ENCODE results near the gene ASPDH.

Gene ASPDH

GRCh38 chr19:50514346-50515167 is 844 bp upstream of the ASPDH start:
- DNase-seq (ENCODE audit: low read depth in 2 of 2), result no peak

- no peak for DNase-seq (ENCODE audit: low read depth in 2 of 2)
Observed at GRCh38 chr19:50512999-50513745, 541 bp downstream of the ASPDH start.

DNA sequence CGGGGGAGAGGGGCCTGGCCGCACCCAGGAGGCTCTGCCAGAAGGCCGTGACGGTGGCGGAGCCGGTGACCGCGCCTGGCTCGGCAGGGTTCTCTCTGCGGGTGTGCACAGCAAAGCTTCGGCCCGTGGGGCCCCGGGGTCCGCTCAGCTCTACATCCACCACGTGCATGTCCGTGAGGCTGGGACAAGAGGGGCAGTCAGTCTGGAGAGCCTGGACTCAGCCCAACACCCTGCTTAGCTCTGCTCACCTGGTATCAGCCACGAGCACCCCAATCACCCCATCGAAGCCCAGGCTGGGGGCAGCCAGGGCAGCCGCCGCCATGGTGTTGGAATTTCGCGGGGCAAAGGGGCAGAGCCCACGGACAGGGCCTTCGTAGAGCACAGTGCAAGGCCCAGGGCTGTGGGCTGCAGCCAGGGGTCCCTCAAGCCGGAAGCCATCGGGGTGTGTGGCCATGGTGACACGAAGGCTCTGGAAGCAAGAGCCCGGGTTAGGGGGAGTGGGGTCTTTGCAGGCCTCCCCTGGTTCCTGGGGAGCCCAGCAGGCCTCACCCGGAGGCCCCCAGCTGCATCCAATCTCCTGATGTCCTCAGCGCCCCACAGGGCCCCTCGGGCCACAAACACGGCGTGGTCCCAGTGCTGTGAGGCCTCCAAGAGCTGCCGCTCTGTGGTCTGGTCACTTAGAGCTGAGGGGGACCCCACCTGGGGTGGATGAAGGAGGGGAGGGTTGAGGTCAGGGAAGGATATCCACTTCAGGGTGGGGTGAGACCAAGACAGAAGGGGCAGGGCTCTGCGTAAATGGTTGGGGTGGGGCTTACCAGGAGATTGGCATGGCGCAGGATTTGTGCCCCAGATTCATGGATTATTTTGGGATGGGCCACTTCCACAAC is 1.4 kb downstream of the ASPDH start:
- no peak for DNase-seq (ENCODE audit: low read depth in 2 of 2)

- DNase-seq (ENCODE audit: low read depth in 2 of 2), result peak; percentile 94 to 96
Observed at GRCh38 chr19:50511069-50511822, 2.5 kb downstream of the ASPDH start, which contains the start of gene JOSD2. Gene JOSD2 (minus strand): TSS chr19:50511191. CDS start chr19:50510431, 760 bp downstream.

- DNase-seq (ENCODE audit: low read depth in 2 of 2), result no peak
Observed at GRCh38 chr19:50510700-50511068, 3.0 kb downstream of the ASPDH start.

GRCh38 chr19:50510121-50510670 is 3.5 kb downstream of the ASPDH start:
- DNase-seq (ENCODE audit: low read depth in 2 of 2), result no peak

DNA sequence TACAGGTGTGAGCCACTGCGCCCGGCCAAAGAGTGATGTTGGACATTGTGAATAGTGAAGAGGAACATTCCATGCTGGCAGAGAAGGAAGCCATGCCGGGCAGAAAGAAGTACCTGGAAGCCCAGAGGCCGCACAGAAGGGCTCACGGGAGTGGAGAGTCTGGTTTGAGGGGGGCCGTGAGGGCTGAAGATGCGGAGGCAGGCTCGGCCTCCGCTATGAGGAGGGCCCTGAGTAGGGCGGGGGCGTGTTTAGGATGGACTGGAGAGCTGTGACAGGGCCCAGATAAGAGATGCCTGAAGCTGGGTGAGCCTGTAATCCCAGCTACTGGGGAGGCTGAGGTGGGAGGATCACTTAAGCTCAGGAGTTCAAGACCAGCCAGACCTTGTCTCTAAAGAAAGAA is 4.3 kb downstream of the ASPDH start:
- no peak for DNase-seq (ENCODE audit: low read depth in 2 of 2)

GRCh38 chr19:50508843-50509190 is 4.9 kb downstream of the ASPDH start:
- no peak for DNase-seq (ENCODE audit: low read depth in 2 of 2)

- DNase-seq (ENCODE audit: low read depth in 2 of 2), result no peak
Observed at GRCh38 chr19:50507376-50507775, 6.3 kb downstream of the ASPDH start.

GRCh38 chr19:50506700-50507099 is 7.0 kb downstream of the ASPDH start:
- DNase-seq (ENCODE audit: low read depth in 2 of 2), result no peak

GRCh38 chr19:50505856-50506611 is 7.7 kb downstream of the ASPDH start:
- no peak for DNase-seq (ENCODE audit: low read depth in 2 of 2)

DNA sequence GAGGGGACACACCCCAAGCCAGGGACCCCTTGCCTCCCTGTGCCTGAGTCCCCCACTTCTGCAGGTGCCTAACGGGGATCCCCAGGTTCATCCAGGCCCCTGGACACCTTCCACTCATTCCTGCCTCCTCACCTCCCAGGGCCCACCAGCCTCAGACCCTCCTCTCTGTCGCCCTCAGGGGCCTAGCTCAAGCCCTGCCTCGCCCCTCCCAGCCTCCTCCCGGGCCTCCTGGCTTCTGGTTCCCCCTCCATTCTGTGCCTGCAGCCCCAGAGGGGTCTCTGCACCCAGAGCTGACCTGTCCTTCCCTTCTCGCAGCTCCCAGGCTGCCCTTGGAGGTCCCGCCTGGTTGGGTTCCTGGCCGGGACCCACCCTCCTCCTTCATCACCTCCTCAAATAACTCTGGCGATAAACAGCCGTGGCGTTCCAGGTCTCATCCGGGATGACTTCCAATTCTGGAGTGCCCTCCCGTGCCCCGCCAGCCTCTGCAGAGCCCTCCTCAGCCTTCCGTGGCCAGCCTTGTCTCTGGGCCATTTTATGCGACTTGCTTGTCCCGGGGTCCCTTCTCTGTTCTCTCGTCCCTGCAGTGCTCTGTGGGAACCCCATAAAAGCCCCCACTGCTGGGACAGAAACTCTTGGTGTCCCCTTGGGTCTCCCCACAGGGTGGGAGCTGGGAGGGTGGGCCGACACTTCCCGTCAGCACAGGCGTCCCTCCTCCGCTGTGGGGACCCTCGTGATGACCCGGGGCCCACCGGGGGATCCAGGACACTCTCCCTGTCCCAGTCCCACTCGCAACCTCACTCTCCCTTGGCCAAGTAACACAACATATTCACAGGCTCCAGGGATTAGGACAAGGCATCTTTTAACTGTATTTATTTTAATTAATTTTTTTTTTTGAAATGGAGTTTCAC is 11.9 kb downstream of the ASPDH start:
- DNase-seq (ENCODE audit: low read depth in 2 of 2), result no peak

DNA sequence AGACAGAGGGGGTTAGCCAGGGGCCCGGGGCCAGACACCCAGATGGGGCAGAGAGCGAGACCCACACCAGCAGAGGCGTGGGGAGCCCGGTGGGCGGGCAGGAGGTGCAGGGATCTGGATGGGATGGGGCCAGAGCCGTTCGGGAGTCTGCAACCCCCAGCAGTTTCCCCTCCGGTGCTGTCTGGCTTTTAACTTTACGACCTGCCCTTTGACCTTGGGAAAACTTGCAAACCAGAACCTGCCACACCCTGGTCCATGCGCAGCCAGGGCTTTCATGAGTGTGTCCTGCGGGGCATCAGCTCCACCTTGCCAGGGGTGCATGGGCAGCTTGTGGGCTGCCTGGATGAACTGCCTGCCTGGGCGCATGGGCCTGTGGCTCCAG is 12.5 kb downstream of the ASPDH start:
- DNase-seq (ENCODE audit: low read depth in 2 of 2), result no peak

DNA sequence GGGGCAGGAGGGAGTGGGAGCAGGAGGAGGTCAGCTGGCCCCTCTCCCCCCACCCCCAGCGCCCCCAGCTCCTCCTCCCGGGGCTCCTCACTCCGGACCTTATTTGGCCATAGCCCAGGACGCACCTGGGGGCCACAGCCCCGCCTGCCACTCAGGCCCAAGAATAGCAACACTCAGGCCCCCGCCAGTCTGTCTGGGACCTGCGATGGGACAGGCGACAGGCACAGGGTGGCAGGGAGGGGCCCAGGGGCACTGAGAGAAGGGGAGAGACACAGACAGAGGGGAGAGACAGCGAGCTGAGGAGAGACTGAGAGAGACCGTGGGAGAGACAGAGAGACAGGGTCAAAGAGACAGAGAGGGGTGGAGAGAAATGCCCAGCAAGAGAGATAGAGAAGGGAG is 13.0 kb downstream of the ASPDH start:
- DNase-seq (ENCODE audit: low read depth in 2 of 2), result no peak

DNA sequence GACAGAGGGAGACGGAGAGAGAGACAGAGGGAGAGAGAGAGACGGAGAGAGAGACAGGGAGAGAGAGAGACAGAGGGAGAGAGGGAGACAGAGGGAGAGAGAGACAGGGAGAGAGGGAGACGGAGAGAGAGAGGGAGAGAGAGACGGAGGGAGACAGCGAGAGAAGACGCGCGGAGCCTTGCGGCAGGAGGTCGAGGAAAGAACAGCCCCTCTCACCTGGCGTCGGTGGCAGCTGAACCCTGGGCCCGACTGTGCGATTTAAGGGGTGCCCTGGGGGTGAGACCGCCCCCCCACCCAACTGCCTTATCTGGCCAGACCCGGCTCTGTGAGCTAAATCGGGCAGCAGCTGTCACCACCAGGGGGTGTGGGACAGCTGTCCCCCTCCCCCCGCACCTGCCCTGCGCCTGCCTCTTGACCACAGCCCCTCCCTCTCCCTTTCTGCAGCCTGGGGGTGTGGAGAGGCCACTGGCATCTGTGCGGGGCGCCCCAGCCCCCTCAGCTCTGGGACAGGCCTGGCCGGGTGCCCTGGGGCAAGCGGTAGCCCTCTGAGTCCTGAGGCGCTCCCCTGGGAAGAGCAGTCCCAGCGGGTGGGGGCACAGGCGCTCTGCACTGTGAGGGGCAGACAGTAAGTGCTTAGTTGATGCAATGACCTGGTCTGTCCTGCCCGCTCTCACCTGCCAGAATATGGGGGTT is 13.5 kb downstream of the ASPDH start:
- DNase-seq (ENCODE audit: low read depth in 2 of 2), result no peak

DNA sequence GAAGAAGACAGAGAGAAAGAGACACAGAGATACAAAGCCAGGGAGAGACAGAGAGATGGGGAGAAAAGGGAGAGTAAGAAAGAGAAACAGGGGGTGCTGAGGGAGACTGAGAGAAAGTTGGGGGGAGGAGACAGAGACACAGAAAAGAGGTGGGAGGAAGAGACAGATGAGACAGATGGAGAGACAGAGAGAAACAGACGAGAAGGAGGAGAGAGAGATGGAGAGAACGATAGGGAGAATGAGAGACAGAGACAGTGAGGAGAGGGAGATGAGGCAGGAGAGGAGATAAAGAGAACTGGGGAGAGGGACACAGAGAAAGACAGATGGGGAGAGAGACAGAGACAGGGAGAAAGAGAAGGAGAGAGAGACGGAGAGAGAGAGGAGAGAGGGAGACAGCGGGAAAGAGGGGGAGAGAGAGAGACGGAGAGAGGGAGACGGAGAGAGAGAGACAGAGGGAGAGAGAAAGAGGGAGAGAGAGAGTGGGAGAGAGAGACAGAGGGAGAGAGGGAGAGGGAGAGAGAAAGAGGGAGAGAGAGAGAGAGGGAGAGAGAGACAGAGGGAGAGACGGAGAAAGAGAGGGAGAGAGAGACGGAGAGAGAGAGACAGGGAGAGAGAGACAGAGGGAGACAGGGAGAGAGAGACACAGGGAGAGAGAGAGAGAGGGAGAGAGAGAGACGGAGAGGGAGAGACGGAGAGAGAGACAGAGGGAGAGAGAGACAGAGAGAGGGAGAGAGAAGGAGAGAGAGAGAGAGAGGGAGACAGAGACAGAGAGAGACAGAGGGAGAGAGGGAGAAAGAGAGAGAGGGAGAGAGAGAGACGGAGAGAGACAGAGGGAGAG is 15.3 kb downstream of the ASPDH start:
- DNase-seq (ENCODE audit: low read depth in 2 of 2), result no peak

DNA sequence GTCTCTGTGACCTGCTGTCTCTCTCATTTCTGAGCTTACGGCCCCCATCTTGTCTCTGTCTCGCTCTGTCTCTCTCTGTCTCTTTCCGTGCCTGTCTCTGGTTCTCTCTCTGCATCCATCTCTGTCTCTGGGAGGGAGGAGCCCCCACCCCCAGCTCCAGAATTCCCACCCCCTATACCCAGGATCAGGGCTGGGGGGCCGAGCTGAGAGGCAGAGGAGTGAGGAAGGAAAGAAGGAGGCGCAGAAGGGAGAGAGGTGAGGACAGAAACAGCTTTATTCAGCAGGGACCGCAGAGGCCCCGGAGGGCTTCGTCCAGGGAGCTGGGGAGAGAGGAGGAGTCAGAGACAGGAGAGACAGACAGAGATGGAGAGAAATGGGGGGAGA is 16.7 kb downstream of the ASPDH start:
- DNase-seq (ENCODE audit: low read depth in 2 of 2), result no peak
